OCI-LY7 (cell line): ENCODE measurements around the gene FLOT2.

Experiments
- CTCF ChIP-seq: fragments of 200-600 bp; sonication (generic); conservative IDR thresholded peaks from 2 replicates; pipeline ENCODE4 v1.5.1; 2014; ENCODE audit warnings: mild to moderate bottlenecking, antibody characterized with exemption, low read length, moderate library complexity, mixed read lengths
- EZH2phosphoT487 ChIP-seq: fragments of 200-600 bp; sonication (generic); IDR thresholded peaks from 2 replicates; pipeline ENCODE4 v1.6.1; 2018; ENCODE audit warnings: low read depth, borderline replicate concordance, mild to moderate bottlenecking, mixed run types, antibody characterized with exemption, low read length, moderate library complexity, mixed read lengths

DNA sequence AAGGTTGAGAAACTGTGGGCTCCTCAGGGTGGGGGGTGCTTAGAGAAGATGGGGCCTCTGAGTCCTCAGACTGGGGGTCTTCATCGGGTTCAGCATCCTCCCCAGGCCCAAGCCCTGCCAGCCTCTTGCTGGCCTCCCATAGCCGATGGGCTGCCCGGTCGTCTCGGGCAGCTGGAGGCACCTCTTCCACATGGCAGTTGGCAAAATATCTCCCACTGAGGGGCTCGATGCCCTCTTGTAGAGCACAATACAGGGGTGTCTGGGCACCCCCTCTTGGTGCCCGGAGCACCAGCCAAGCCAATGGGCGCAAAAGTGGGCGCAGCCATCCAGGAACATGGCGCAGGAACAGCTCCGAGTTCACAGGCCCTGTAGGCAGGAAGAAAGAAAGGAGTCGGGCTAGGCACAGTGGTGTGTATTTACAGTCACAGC lies 1.0 kb upstream of the FLOT2 start:
- TF ChIP-seq CTCF: no peak
- no peak for TF ChIP-seq EZH2phosphoT487
